H1 (cell line): ENCODE data around the gene PLEKHA5. TPM values are rescaled to one million over a fixed set of nuclear protein-coding genes. Genes with fewer than 3 reads are reported as not detected.

Experiments
- CTCF ChIA-PET: fragments of 300-600 bp; sonication (Branson Sonifier 250); formaldehyde crosslinking; loops from one replicate; lab custom pipeline; 2021; ENCODE audit not compliant: partially characterized antibody; lab: Charles Lee
- POLR2A ChIA-PET: fragments of 300-600 bp; sonication (Branson Sonifier 250); formaldehyde crosslinking; loops from one replicate; lab custom pipeline; 2021; ENCODE audit warnings: inconsistent platforms; ENCODE audit not compliant: partially characterized antibody; lab: Charles Lee
- DNase-seq, 2 experiments: peaks; one replicate each; pipeline versions ENCODE4 v3.0.0 to v3.0.0-alpha.2; 2010 to 2022; ENCODE audit warnings: low spot score in 2 of 2, low read depth in 1 of 2, mixed read lengths in 1 of 2
- FAIRE-seq: peaks from 2 replicates; lab custom pipeline; 2011; peaks lifted over from hg19 to GRCh38; lab: Jason Lieb, UNC
- H2AFZ ChIP-seq: 2 replicates; pipeline ENCODE4 v1.8.1; 2012; ENCODE audit warnings: low read length, inconsistent platforms
- H2AK5ac ChIP-seq: 2 replicates; pipeline ENCODE4 v1.6.1; 2013; ENCODE audit warnings: low read depth, low read length
- H2BK120ac ChIP-seq: replicated peaks from 2 replicates; pipeline ENCODE3; 2013; ENCODE audit warnings: low read depth, low read length, inconsistent platforms
- H2BK12ac ChIP-seq: 2 replicates; pipeline ENCODE4 v1.6.1; 2013; ENCODE audit warnings: low read depth, low read length
- H2BK15ac ChIP-seq: 2 replicates; pipeline ENCODE4 v1.6.1; 2013; ENCODE audit warnings: low read length
- H2BK20ac ChIP-seq: 2 replicates; pipeline ENCODE4 v1.6.1; 2013; ENCODE audit warnings: low read length
- H2BK5ac ChIP-seq: 2 replicates; pipeline ENCODE4 v1.6.1; 2013; ENCODE audit warnings: low read depth, low read length
- H3K14ac ChIP-seq: 2 replicates; pipeline ENCODE4 v1.6.1; 2013; ENCODE audit warnings: inconsistent platforms; ENCODE audit not compliant: insufficient read length
- H3K18ac ChIP-seq: 2 replicates; pipeline ENCODE4 v1.6.1; 2013; ENCODE audit warnings: low read length; ENCODE audit errors: extremely low read depth
- H3K23ac ChIP-seq: 2 replicates; pipeline ENCODE4 v1.6.1; 2013; ENCODE audit warnings: inconsistent platforms; ENCODE audit not compliant: insufficient read length
- H3K23me2 ChIP-seq: 2 replicates; pipeline ENCODE4 v1.6.1; 2013; ENCODE audit warnings: low read depth, low read length
- H3K27ac ChIP-seq: 2 replicates; pipeline ENCODE4 v1.6.1; 2011; ENCODE audit warnings: low read depth, low read length, inconsistent platforms
- H3K27me3 ChIP-seq, 4 experiments: replicated peaks in 1 of 4; 1 replicate in 1 of 4; 2 replicates in 3 of 4; pipeline versions ENCODE4 v1.6.1 to v1.8.1; 2011 to 2013; ENCODE audit warnings: low read length in 3 of 4, mild to moderate bottlenecking in 3 of 4, inconsistent platforms in 2 of 4, mixed read lengths in 2 of 4, moderate library complexity in 1 of 4; ENCODE audit not compliant: control insufficient read depth in 3 of 4, insufficient read depth in 3 of 4; ENCODE audit errors: extremely low read depth in 1 of 4
- H3K36me3 ChIP-seq, 4 experiments: 2 replicates each; pipeline versions ENCODE4 v1.6.1 to v1.8.1; 2011 to 2013; ENCODE audit warnings: mild to moderate bottlenecking in 4 of 4, low read length in 3 of 4, moderate library complexity in 2 of 4, control low read depth in 1 of 4, inconsistent platforms in 1 of 4; ENCODE audit not compliant: insufficient read depth in 4 of 4, control insufficient read depth in 2 of 4
- H3K4ac ChIP-seq: replicated peaks from 2 replicates; pipeline ENCODE3; 2013; ENCODE audit warnings: low read length, low read depth, mixed read lengths, inconsistent platforms; ENCODE audit not compliant: insufficient read length
- H3K4me1 ChIP-seq, 4 experiments: replicated peaks in 1 of 4; 1 replicate in 1 of 4; 2 replicates in 3 of 4; pipeline versions ENCODE4 v1.6.1 to v1.8.1; 2011 to 2013; ENCODE audit warnings: low read length in 3 of 4, inconsistent platforms in 2 of 4, mixed read lengths in 1 of 4; ENCODE audit not compliant: insufficient read depth in 4 of 4, control insufficient read depth in 3 of 4
- H3K4me2 ChIP-seq, 2 experiments: 2 replicates each; pipeline versions ENCODE4 v1.6.1 to v1.8.1; 2011 to 2013; ENCODE audit warnings: low read depth in 2 of 2, low read length in 2 of 2, control low read depth in 1 of 2, inconsistent platforms in 1 of 2, mild to moderate bottlenecking in 1 of 2; ENCODE audit not compliant: insufficient read depth in 1 of 2
- H3K4me3 ChIP-seq, 4 experiments: fragments of 200-600, 300-600 bp in 1 of 4; sonication (generic), shearing (Covaris generic), sonication (Bioruptor Twin) in 1 of 4; 2 replicates each; pipeline versions ENCODE4 v1.5.1 to v1.8.1; 2011 to 2016; ENCODE audit warnings: low read length in 4 of 4, low read depth in 3 of 4, control low read depth in 2 of 4, inconsistent platforms in 2 of 4, mild to moderate bottlenecking in 2 of 4, mixed read lengths in 1 of 4, moderate library complexity in 1 of 4; ENCODE audit not compliant: insufficient read depth in 2 of 4; ENCODE audit errors: extremely low read depth in 1 of 4
- H3K56ac ChIP-seq: replicated peaks from 2 replicates; pipeline ENCODE3; 2013; ENCODE audit warnings: low read depth, mild to moderate bottlenecking, mixed read lengths, low read length, inconsistent platforms; ENCODE audit not compliant: insufficient read length
- H3K79me1 ChIP-seq: 2 replicates; pipeline ENCODE4 v1.6.1; 2013; ENCODE audit warnings: low read depth, low read length, control low read depth
- H3K79me2 ChIP-seq, 2 experiments: 2 replicates each; pipeline versions ENCODE4 v1.6.1 to v1.8.1; 2012 to 2013; ENCODE audit warnings: low read length in 2 of 2, mild to moderate bottlenecking in 2 of 2, inconsistent platforms in 1 of 2; ENCODE audit not compliant: insufficient read depth in 2 of 2, control insufficient read depth in 1 of 2
- H3K9ac ChIP-seq, 4 experiments: replicated peaks in 1 of 4; 1 replicate in 1 of 4; 2 replicates in 3 of 4; pipeline versions ENCODE4 v1.6.1 to v1.8.1; 2011 to 2013; ENCODE audit warnings: low read depth in 3 of 4, low read length in 3 of 4, control low read depth in 2 of 4, mild to moderate bottlenecking in 2 of 4, moderate library complexity in 2 of 4, inconsistent platforms in 1 of 4; ENCODE audit errors: extremely low read depth in 1 of 4
- H3K9me3 ChIP-seq, 2 experiments: 2 replicates each; pipeline versions ENCODE4 v1.6.1 to v1.8.1; 2012 to 2013; ENCODE audit warnings: mild to moderate bottlenecking in 2 of 2, moderate library complexity in 2 of 2, control low read depth in 1 of 2, inconsistent platforms in 1 of 2, low read depth in 1 of 2, low read length in 1 of 2, mixed read lengths in 1 of 2; ENCODE audit not compliant: insufficient read depth in 2 of 2
- H4K20me1 ChIP-seq, 2 experiments: replicated peaks in 1 of 2; 2 replicates each; pipeline versions ENCODE3 to v1.8.1; 2011 to 2013; ENCODE audit warnings: inconsistent platforms in 2 of 2, low read length in 2 of 2, mild to moderate bottlenecking in 1 of 2; ENCODE audit not compliant: insufficient read depth in 2 of 2, control insufficient read depth in 1 of 2
- H4K5ac ChIP-seq: 2 replicates; pipeline ENCODE4 v1.6.1; 2013; ENCODE audit warnings: low read length, low read depth, mixed read lengths, inconsistent platforms; ENCODE audit not compliant: insufficient read length
- H4K8ac ChIP-seq: 2 replicates; pipeline ENCODE4 v1.8.0; 2013; ENCODE audit warnings: mild to moderate bottlenecking, moderate library complexity, low read length, inconsistent platforms; ENCODE audit not compliant: insufficient read depth; ENCODE audit errors: extremely low read depth
- H4K91ac ChIP-seq: replicated peaks from 2 replicates; pipeline ENCODE3; 2013; ENCODE audit warnings: low read length, mixed read lengths, inconsistent platforms; ENCODE audit not compliant: insufficient read length
- CTBP2 ChIP-seq: IDR thresholded peaks from 2 replicates; pipeline ENCODE4 v1.7.0; 2011; ENCODE audit warnings: borderline replicate concordance, mild to moderate bottlenecking, moderate library complexity, mixed read lengths, low read length; ENCODE audit not compliant: insufficient read depth, insufficient read length
- EP300 ChIP-seq, 2 experiments: IDR thresholded peaks; 1 replicate in 1 of 2; 2 replicates in 1 of 2; pipeline ENCODE4 v1.6.1; 2011 to 2012; ENCODE audit warnings: low read depth in 2 of 2, low read length in 2 of 2, mild to moderate bottlenecking in 2 of 2, borderline replicate concordance in 1 of 2, inconsistent platforms in 1 of 2, moderate library complexity in 1 of 2
- KDM5A ChIP-seq: fragments of 200-600 bp; IDR thresholded peaks from 2 replicates; pipeline ENCODE4 v1.7.1; 2012; ENCODE audit warnings: mild to moderate bottlenecking, low read length, inconsistent platforms, mixed read lengths
- MAX ChIP-seq: IDR thresholded peaks from 2 replicates; pipeline ENCODE4 v1.6.1; 2012; ENCODE audit warnings: inconsistent platforms
- SUZ12 ChIP-seq: fragments of 200-600 bp; sonication (generic); IDR thresholded peaks from 2 replicates; pipeline ENCODE4 v1.6.1; 2012; ENCODE audit warnings: mild to moderate bottlenecking, inconsistent platforms, low read length, moderate library complexity, mixed read lengths
- ZNF274 ChIP-seq: IDR thresholded peaks from 2 replicates; pipeline ENCODE4 v1.7.0; 2012; ENCODE audit warnings: low read length, borderline replicate concordance; ENCODE audit errors: extremely low read depth
- polyA plus RNA-seq, 7 experiments: library from polyadenylated mRNA; depleted of rRNA in 3 of 7; stranded (reverse) in 5 of 7; unstranded in 2 of 7; fragments of >200 nt in 5 of 7; fragments of 200-250 nt in 2 of 7; gene quantifications; 1 replicate in 5 of 7; 2 replicates in 1 of 7; 4 replicates in 1 of 7; pipeline versions ENCODE4 v1.2.1 to v1.2.3, GENCODE V29; 2011 to 2013; ENCODE audit warnings: missing spikeins in 2 of 7, mixed read lengths in 2 of 7
- total RNA-seq: library from RNA; stranded (reverse); fragmentation: NEBNext Ultra II Directional; extraction: Animal tissue kit (Norgen Biotek cat#: 25700); gene quantifications from 2 replicates; pipeline ENCODE4 v1.2.1, GENCODE V29; 2021

Gene PLEKHA5
- total and polyA plus RNA-seq, 2 of the 8 experiments (the other 6 are each of a cell fraction or from before 2014, with no cell fraction given) = 17.2 to 66.1 TPM

GRCh38 chr12:19277711-19278110 is 148.2 kb downstream of the PLEKHA5 start:
- ChIA-PET POLR2A (no interaction called here), CTCF (interaction anchor here (0.9 to 1.2 kb wide), 3 partner anchors 9 to 103 kb away, joined by 3 read pairs; no protein-coding TSS in a partner anchor)
- Histone ChIP-seq H3K4ac (no peak overlapping the region), H3K9me3 (no peaks in the 10 kb centered on the region), H3K36me3 (peaks cover 2 to 37% (median 20%) of the 10 kb centered on the region in 4 experiments), H2BK5ac (no peak overlapping the region), H2AK5ac (no peak overlapping the region), H2BK15ac (no peak overlapping the region), H3K4me1 (no peaks in the 10 kb centered on the region), H4K91ac (no peak overlapping the region)
- DNase-seq (no peak), FAIRE-seq (no peak)
- TF ChIP-seq ZNF274 (no peak), MAX (no peak), KDM5A (no peak), SUZ12 (no peak), EP300 (IDR thresholded peaks at IDR 0.05; ENCODE audit: borderline replicate concordance in 1 of 2, low read depth in 2 of 2, low read length in 2 of 2) (no peak), CTBP2 (no peak)
- TF ChIP-seq, all 59 proteins: peak for 0
- Histone ChIP-seq H3K18ac (no peak overlapping the region), H3K4me3 (no peak overlapping the region), H3K23ac (no peak overlapping the region), H3K4me2 (no peak overlapping the region), H3K79me2 (no peaks in the 10 kb centered on the region), H4K8ac (no peak overlapping the region), H3K27ac (no peak overlapping the region), H2BK120ac (no peak overlapping the region), H3K23me2 (no peaks in the 10 kb centered on the region), H3K14ac (no peak overlapping the region), H4K20me1 (no peaks in the 10 kb centered on the region), H3K9ac (no peak overlapping the region), H3K79me1 (no peaks in the 10 kb centered on the region), H2AFZ (no peak overlapping the region), H2BK20ac (no peak overlapping the region), H3K27me3 (no peaks in the 10 kb centered on the region), H2BK12ac (no peak overlapping the region), H4K5ac (no peak overlapping the region), H3K56ac (no peak overlapping the region)
